Stimulated activated CD8-positive, alpha-beta memory T cell treated with anti-CD3 and anti-CD28 coated beads, Interleukin-15, amount 100 ng/mL, for 24 hours (primary cell): ENCODE results near the gene CIBAR2.
"Not testable (repeated sequence)": the region's sequence is repeated elsewhere in the genome, so short reads cannot be mapped to it uniquely, and the experiment has no call there.

Experiments
- DNase-seq: peaks from one replicate; pipeline ENCODE4 v3.0.0-alpha.2; 2020; ENCODE audit warnings: low read depth

The CIBAR2 gene

DNA sequence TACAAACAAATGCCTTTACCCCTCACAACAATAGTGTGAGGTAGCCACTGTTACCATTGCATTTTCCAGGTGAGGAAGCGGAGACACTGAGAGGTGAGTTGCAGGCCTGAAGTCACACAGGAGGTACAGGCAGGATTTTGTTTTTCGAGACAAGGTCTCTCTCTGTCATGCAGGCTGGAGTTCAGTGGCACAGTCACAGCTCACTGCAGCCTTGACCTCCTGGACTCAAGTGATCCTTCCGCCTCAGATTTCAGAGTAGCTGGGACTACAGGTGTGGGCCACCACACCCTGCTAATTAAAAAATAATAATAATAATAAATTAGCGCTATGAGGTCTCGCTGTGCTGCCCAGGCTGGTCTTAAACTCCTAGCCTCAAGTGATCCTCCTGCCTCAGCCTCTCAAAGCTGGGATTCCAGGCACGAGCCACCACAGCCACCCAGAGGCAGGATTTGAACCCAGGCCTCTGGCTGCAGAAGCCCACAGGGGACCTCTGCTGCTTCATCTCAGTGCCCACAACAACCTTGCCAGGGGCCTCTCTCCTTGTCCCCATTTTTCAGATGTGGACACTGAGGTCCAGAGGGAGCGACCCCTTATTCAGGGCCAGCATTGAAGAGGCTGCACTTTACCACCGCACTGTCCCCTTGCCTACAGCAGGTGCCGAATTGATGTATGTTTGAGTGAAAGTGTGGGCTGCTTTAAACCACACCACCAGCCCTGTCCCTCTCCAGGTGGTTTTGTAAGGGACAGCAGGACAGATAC is 16.0 kb upstream of the CIBAR2 start:
- no peak for DNase-seq

DNA sequence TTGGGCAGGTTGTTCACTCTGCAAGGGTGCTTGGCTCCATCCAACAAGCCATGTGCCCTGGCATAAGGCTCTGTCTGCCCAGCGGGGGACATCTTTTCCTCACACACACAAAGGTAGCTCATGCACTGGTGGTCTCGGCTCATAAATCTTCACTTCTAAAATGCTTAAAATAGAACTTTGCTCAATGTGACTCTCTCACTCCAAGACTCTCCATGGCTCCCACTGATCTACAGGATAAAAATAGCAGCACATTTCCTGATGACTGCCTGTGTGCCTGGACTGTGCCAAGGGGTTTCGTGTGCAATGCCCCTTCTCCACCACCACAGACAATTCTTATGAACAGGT is 15.1 kb upstream of the CIBAR2 start:
- DNase-seq = no peak

DNA sequence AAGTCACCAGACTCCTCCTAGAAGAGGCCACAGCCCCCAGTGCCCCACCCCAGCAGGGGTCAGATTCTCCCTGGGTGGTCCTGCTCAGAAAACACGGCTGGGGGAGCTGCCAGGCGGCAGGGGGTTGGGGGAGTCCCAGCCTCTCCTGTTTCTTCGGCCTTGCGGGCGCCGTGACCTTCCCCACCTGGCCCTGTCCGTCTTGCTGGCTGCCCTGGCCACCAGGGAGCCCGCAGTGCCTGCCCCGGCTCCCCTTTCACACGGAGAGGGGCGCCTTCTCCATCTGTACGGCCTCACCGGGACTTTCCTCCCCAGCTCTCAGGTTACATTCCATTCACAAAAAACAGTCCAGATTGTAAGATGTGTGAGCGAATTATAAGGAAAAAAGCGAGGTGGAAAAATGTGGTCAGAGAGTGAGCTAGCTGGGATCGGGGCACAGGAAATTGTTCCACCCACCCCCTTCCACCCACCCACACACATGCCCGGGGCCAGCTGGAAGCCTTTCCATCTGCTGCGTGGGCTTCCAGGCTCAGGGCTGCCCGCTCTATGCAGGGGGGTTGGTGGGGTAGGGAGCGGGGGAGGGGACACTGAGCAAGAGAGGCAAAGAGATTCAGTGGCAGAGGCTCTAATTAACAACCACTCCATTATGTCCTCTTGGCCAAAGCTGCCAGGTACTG is 14.6 kb upstream of the CIBAR2 start:
- DNase-seq = no peak

DNA sequence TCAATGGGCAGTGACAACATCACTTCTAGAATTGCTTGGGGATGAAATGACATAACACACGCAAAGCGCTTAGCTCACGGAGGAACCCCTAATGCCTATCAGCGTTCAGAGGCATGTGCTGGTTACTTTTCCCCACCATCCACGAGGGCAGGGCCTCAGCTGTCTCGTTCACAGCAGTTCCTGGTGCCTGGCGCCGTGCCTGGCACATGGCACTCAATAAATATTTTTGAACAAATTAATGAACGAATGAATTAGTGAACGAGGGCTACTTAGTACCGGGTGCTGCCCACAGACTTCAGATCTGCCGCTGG is 14.1 kb upstream of the CIBAR2 start:
- no peak for DNase-seq

DNA sequence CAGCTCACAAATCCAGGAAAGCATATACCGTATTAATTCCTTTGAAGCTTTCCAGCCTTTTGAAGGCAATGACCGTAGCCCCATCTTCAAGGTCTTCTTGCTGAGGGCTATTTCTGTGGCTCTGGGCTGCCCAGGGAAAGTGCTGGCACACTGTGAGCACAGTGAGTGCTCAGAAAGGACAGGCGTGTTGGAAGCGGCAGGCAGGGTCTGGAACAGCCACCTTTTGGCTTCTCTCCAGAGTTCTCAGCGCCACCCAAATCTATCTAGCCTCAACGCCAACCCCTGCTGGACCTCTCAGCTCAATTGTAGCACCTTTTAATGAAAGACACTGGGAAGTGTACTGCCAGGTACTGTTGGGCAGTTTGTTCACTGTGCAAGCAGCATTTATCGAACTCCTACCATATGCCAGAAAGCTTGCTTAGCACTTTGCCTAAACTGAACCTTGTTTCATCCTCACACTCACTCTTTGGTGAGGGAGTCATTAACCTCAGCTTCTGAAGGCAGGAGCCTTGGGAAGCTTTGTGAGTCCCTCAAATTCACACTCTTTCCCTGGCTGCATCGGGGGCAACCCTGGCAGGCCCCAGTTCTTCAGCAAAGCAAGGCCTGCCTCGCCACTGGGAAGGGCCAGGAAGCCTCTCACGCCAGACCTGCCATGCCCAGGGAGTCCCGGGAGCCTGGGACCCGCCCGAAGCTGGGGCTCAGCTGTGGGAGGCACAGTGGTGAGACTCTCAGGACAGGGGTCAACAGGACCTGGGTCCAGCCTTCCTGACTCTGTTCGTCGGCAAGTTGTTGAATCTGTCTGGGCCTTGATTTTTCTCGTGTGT is 13.5 kb upstream of the CIBAR2 start:
- no peak for DNase-seq

DNA sequence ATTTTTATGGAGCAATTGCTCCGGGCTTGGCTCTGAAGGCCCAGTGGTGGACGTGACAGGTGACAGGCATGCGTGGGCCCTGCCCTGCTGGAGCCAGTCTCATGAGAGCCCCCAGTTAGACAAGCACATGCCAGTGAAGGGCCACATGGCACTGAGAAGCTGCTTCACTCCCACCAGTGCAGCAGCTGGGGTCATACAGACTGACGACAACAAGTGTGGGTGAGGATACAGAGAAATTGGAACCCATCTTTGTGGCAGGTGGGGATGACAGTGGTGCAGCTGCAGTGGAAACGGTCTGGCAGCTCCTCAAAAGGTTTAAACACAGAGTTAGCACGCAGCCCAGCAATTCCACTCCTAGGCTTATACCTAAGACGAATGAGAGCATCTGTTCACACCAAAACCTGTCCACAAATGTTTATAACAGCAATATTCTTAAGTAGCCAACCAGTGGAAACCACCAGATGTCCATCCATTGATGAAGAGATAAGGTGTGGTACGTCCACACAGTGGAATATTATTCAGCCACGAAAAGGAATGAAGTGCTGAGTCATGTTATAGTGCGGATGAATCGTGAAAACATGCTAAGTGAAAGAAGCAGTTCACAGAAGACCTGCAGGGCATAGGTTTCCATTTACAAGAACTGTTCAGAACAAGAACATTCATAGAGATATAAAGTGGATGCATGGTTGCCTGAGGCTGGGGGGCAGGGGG is 12.5 kb upstream of the CIBAR2 start:
- no peak for DNase-seq

DNA sequence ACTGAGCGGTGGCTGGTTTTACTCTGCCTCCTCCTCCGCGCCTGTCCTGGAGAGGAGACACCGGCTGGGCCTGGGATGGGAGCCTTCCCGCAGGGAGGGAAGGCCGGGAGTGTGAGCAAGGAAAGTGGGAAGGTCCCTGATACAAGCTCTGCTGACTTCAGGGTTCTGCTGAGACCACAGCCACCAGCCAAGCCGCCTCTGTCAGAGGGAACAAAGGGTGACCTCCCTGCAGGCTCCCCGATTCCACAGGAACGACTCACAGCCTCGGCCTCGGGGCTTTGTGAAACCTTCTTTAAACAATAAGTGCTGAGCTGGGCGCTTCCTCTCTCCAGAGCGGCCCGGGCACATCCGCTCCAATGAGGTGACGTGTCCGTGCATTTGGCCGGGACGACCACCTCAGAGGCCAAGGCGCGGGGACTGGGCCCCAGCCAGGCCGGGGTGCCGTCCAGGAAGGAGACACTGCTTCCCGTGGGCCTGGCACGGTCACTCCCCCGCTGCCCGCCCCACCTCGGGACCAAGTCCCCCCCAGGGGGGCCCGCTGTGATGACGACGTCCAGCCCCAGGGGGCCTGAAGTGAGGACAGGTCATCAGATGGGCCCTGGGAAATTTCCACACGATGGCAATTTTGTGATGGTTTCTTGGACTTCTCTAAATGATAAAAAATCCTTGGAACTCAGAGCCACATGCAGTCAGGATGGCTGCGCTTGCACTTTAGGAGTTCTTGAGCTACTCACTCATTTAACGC is 11.8 kb upstream of the CIBAR2 start:
- DNase-seq = no peak

DNA sequence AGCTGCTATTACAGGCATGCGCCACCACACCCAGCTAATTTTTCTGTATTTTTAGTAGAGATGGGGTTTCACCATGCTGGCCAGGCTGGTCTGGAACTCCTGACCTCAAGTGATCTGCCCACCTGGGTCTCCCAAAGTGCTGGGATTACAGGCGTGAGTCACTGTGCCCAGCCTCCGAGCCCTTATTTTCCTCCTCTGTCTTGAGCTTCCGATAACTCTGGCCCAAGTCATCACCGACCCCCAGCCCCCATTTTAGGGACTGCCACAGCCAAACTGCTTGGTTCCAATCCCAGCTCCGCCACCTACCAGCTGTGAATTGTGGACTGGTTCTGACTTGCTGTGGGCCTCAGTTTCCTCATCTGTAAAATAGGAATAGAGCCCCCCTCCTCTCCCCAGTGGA is 11.2 kb upstream of the CIBAR2 start:
- not testable (repeated sequence) for DNase-seq

DNA sequence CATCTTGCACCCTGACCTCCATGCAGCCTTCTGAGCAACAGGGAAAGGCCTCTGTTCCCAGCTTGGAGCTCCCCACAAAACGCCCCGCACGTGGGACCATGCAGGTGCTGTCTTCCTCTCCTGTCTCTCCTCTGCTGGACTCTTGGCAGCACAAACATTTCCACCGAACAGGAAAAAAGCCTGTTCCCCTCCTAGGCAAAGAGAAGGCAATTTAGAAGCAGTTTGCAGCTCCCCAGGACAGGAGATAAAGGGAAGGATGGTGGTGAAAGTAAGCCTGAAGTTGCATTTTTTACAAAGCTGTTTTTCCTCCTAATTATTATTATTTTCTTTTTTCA is 7.7 kb upstream of the CIBAR2 start:
- DNase-seq = no peak

DNA sequence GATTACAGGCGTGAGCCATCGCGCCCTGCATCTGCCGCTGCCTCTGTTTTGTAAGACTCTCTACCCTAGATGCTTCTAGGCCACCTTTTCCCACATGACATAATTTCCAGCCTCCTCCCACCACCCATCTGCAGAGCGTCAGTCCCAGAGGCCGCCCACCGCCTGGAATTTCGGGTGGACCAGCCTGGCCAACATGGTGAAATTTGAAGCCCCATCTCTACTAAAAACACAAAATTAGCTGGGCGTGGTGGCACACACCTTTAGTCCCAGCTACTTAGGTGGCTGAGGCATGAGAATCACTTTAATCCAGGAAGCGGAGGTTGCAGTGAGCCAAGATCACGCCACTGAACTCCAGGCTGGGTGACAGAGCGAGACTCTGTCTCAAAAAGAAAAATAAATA is 5.1 kb upstream of the CIBAR2 start:
- no peak for DNase-seq

DNA sequence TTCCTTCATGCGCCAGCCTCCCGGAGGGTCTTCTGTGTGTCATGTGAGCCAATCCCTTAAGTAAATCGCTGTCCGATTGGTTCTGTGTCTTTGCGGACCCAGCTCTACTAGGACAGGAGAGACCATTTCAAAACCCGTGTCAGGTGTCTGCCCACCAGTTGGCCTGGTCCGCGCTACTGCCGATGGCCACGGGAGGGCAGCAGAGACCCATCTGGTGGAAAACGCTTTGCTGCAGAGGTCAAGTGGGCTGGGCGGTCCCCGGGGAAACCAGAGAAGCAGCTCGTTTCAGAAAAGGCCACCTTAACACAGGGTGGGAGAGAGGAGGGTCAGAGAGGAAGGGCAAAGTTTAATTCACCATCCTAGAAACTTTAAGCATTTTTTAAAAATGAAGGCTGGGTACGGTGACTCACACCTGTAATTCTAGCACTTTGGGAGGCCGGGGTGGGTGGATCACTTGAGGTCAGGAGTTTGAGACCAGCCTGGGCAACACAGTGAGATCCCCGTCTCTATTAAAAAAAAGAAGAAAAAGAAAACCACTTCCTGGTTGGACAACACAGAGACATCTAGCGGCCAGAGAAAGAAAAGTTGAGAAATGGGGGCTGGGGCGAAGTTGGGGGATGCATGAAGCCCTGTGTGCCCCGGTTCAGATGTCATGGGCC is 2.8 kb upstream of the CIBAR2 start:
- DNase-seq = peak; percentile 81

DNA sequence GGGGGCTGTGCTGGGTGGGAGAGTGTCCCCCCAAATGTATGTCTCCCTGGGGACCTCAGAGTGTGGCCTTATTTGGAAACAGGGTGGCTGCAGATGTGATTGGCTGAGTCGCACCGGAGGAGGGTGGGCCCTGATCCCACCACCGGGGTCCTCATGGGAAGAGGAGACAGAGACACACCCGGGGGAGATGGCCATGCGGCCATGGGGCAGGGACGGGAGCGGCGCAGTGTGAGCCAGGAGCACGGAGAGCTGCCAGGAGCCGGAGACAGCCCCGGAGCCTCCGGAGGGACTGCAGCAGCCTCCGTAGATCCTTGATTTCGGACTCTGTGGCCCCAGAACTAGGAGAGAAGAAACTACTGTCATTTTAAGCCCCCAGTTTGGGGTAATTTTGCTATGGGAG is 1.6 kb upstream of the CIBAR2 start:
- DNase-seq = no peak

DNA sequence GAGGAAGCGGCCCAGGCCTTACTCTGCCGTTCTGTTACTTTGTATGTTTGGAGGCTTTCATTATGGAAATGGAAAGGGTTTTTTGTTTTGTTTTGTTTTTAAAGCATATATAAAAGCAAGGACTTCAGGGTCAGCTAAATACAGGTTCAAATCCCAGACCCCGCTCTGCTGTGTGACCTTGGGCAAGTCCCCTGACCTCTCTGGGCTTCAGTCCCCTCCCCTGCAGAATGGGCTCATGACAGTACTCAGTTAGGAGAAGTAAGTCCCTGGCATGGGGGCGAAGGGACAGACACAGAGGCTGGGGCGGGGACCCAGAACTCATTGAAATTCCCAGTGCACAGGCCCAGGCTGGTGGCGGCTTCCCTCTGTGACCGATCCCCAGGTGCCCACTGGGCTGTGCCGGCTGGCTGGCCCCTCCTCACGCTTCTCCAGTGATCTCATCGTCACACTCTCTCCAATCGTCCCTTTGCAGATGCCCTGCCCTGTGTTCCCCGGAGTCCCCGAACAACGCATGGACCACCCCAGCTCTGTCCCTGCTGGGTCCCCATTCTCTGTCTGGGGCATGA is 979 bp upstream of the CIBAR2 start:
- no peak for DNase-seq

DNA sequence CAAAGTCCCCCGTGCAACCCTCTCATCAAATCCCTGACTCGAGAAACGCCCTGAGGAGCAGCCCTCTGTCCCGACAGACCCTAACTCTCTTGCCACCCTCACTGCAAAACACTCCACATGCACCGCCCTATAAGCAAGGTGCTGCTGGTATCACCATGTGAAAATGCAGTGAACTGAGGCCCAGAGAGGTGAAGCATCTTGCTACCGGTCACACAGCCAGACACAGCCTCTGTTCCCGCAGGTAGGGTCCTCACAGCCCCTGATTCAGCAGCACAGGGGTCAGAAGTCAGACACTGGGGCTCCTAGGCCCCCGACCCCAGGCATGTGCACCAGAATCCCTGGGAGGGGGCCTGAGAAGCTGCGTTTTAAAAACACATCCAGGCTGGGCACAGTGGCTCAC is 1.1 kb downstream of the CIBAR2 start:
- no peak for DNase-seq

DNA sequence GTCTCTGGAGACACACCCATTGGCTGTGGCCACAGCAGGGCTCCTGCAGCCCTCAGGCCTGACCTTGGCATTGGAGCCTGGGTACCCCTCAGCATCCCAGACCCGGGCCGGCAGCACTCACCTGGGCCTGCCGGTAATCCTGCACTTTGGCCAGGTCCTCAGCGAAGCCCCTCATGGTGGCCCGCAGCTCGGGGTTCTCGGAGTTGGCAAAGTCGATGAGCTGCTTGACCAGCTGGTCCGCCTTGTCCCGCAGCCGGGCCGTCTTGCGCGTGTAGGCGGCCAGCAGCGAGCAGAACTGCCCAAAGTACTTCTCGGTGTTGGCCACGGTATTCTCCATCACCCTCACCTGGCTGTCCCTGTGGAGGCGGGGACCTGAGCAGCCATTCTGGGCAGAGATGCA is 2.2 kb downstream of the CIBAR2 start:
- DNase-seq = no peak

DNA sequence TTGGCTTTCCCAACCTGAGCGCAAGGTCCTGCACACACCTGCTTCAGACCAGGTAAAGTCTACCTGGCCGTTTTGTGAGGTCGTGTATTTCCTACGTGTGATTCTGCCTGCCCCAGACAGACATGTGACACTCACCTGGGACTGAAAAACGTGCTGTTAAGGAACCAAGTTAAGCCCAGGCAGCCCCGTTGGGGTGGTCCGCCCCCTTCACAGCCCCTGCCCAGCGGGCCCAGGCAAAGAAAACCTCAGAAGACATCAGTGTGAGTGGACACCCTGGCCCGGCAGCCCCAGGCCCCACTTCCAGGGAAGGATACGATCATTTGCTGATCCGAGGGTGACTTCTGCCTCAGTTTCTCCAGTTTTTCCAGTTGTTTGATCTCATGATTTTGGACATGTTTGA is 4.7 kb downstream of the CIBAR2 start:
- no peak for DNase-seq

DNA sequence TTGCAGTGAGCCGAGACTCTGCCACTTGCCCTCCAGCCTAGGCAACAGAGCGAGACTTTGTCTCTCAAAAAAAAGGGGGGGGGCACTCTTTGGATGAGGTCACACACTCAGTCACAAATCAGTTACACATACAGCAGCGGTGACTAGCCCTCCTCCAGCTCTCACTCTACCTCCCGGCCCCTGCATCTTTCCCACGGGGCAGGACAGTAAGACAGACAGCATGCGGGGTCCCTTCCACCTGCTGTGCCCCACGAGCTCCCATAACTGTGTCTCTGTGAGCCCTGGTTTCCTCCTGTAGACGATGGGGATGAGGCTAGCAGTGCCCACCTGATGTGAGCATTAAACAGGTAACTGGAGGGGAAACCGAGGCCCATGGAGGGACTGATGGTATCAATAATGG is 5.2 kb downstream of the CIBAR2 start:
- DNase-seq = no peak

DNA sequence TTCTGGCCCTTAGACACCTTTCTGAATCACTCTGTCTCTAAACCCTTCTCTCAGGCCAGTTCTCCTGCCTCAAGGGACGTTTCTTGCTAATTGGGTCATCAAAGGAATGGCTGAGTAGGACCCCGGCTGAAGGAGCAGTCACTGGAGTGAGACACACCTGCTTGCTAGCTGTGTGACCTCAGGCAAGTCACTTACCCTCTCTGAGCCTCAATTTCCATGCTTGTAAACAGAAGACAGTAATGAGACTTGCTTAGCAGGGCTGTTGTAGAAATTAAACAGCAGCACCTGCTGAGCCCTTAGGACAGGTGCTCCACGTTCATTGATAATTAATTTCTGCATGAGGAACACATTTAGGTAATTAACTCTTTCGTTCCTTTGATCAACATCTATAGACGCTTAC is 6.8 kb downstream of the CIBAR2 start:
- DNase-seq = no peak

DNA sequence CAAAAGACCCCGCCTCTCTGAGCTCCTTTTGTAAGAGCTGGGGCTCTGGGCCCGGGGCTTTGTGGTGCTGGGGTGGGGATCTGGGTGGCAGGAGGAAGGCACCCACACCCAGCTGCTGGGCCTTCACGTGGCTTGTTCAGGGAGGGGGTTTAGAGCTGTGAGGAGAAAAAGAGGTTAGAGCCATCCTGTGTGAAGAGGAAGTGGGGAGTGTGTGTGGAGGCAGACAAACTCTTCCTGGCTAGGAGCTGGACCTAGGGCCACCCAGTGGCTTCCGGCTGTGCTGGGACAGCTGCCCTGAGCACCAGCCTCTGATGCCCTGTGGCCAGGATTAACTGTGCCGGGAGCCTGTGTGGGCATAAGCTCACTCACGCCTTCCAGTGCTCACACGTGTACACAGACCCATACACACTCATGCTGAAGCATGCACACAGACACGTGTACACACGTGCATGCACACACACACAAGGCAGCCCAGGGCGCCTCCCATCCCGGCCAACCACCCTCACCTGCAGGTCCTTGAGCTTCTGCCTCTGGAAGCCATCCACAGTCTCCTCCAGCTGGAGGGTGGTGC is 7.4 kb downstream of the CIBAR2 start:
- DNase-seq = no peak

DNA sequence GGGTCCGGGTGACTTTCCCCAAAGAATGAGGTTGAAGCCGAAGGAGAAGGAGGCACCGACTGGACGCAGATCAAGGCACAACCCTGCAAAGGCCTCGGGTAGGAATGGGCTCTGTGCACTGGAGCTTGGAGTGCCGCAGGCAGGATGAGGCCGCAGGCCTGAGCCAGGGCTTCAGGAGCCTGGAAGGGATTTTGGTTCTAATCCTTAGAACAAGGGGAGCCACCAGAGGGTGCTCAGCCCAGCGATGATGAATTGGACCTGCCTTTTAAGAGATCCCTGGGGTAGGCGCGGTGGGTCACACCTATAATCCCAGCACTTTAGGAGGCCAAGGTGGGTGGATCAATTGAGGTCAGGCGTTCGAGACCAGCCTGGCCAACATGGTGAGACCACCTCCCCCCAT is 8.1 kb downstream of the CIBAR2 start:
- DNase-seq = no peak
